Measurements from ENCODE around the gene RIC8A. TPM values are rescaled to one million over a fixed set of nuclear protein-coding genes. Genes with fewer than 3 reads are reported as not detected.

Gene RIC8A
- polyA plus RNA-seq, 2 of the 4 experiments (the other 2 are of a cell fraction) = 82.0 to 101 TPM

- H3K4me2 ChIP-seq = no peak overlapping the region
- no peaks in the 10 kb centered on the region for H3K9me3 ChIP-seq
- no peaks in the 10 kb centered on the region for H3K4me1 ChIP-seq
- WGBS (ENCODE audit: missing lambda C conversion rate) = 79% methylated on average over 2 of the region's 2 CpGs
- ATAC-seq (no peak), DNase-seq (ENCODE audit: low read depth in 1 of 2, low spot score in 1 of 2) (no peak), FAIRE-seq (no peak)
- H3K27ac ChIP-seq = no peak overlapping the region
- ChIA-PET CTCF (no interaction called here), POLR2A (no interaction called here)
- TF ChIP-seq RAD21 (conservative IDR thresholded peaks at IDR 0.05 in 1 of 2, IDR thresholded peaks at IDR 0.05 in 1 of 2) (no peak), NPAS2 (CRISPR knock-in tag; IDR thresholded peaks at IDR 0.05; ENCODE audit: borderline replicate concordance) (no peak), GATA3 (IDR thresholded peaks at IDR 0.05; ENCODE audit: borderline replicate concordance) (no peak), HDAC2 (IDR thresholded peaks at IDR 0.05) (no peak), TP53 (CRISPR knock-in tag; IDR thresholded peaks at IDR 0.05) (no peak), ZFP36 (IDR thresholded peaks at IDR 0.05; ENCODE audit: borderline replicate concordance, partially characterized antibody) (no peak), BHLHE40 (IDR thresholded peaks at IDR 0.05; ENCODE audit: low read depth, low read length) (no peak), NFE2L2 (conservative IDR thresholded peaks at IDR 0.05; ENCODE audit: low read length) (no peak), POLR2AphosphoS2 (conservative IDR thresholded peaks at IDR 0.05; ENCODE audit: low read length) (no peak), ZSCAN20 (CRISPR knock-in tag; IDR thresholded peaks at IDR 0.05) (no peak)
- H3K4me3 ChIP-seq = no peak overlapping the region
These were observed 48.3 kb downstream of the RIC8A start for GRCh38 chr11:255816-256215.

GRCh38 chr11:256952-257737 lies 49.6 kb downstream of the RIC8A start:
- POLR2A ChIA-PET = no interaction called here
- 77% methylated on average over 11 of the region's 14 CpGs for WGBS (ENCODE audit: missing lambda C conversion rate)
- Histone ChIP-seq H3K27ac (no peak overlapping the region), H3K4me1 (no peaks in the 10 kb centered on the region), H3K4me2 (no peak overlapping the region), H3K9me3 (no peaks in the 10 kb centered on the region), H3K4me3 (no peak overlapping the region)
- FAIRE-seq = no peak
- TF ChIP-seq MAZ (IDR thresholded peaks at IDR 0.05; ENCODE audit: borderline replicate concordance, low read depth, low read length) (no peak), MYC (IDR thresholded peaks at IDR 0.05; ENCODE audit: borderline replicate concordance, low read length) (no peak), CBX2 (IDR thresholded peaks at IDR 0.05; ENCODE audit: borderline replicate concordance, low read depth) (no peak), E2F6 (IDR thresholded peaks at IDR 0.05; ENCODE audit: borderline replicate concordance, low read depth) (no peak), HMGXB4 (CRISPR knock-in tag; IDR thresholded peaks at IDR 0.05; ENCODE audit: borderline replicate concordance) (no peak), HEYL (CRISPR knock-in tag; IDR thresholded peaks at IDR 0.05) (no peak), ZC3H11A (IDR thresholded peaks at IDR 0.05) (no peak), HES2 (IDR thresholded peaks at IDR 0.05) (no peak), KDM5A (IDR thresholded peaks at IDR 0.05) (no peak), MAX (IDR thresholded peaks at IDR 0.05) (no peak)
- no peak for DNase-seq (ENCODE audit: low read depth in 1 of 2, low spot score in 1 of 2)
- CTCF ChIA-PET = interaction anchor here (7.2 kb wide), 1 partner anchor 7 kb away, joined by 40 read pairs; no protein-coding TSS in a partner anchor
- ATAC-seq = no peak

All from A549 (cell line).